Measurements from ENCODE around the gene HMGB1. TPM values are rescaled to one million over a fixed set of nuclear protein-coding genes. Genes with fewer than 3 reads are reported as not detected.

The HMGB1 gene
- total RNA-seq, 1 donor from 2014 or later: 230 TPM

DNA sequence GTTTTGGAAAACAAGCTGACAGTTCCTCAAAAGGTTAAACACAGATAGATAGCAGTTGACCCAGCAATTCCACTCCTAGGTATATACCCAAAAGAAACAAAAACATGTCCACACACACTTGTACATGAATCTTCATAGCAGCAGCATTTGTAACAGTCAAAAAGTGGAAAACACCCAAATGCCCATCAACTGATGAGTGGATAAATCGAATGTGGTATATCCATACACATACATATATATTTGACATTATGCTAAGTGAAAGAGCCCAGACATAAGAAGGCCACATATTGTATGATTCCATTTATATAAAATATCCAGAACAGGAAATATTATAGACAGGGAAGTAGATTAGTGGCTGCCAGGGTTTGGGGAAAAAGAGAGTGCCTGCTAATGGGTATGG is 7.9 kb upstream of the HMGB1 start:
- H3K27ac Mint-ChIP-seq (ENCODE audit: unreplicated experiment): no peak overlapping the region
- H3K4me1 Mint-ChIP-seq (ENCODE audit: unreplicated experiment): peaks cover 7% of the 10 kb centered on the region
- no peaks in the 10 kb centered on the region for H3K9me3 Mint-ChIP-seq (ENCODE audit: unreplicated experiment)
- H3K36me3 Mint-ChIP-seq (ENCODE audit: low read depth, unreplicated experiment): no peaks in the 10 kb centered on the region
- H3K27me3 Mint-ChIP-seq (ENCODE audit: unreplicated experiment): peaks cover 2% of the 10 kb centered on the region
- TF ChIP-seq, protein P1, sequence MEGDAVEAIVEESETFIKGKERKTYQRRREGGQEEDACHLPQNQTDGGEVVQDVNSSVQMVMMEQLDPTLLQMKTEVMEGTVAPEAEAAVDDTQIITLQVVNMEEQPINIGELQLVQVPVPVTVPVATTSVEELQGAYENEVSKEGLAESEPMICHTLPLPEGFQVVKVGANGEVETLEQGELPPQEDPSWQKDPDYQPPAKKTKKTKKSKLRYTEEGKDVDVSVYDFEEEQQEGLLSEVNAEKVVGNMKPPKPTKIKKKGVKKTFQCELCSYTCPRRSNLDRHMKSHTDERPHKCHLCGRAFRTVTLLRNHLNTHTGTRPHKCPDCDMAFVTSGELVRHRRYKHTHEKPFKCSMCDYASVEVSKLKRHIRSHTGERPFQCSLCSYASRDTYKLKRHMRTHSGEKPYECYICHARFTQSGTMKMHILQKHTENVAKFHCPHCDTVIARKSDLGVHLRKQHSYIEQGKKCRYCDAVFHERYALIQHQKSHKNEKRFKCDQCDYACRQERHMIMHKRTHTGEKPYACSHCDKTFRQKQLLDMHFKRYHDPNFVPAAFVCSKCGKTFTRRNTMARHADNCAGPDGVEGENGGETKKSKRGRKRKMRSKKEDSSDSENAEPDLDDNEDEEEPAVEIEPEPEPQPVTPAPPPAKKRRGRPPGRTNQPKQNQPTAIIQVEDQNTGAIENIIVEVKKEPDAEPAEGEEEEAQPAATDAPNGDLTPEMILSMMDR (IDR thresholded peaks at IDR 0.05; ENCODE audit: unreplicated experiment): no peak
- no peak for DNase-seq (ENCODE audit: low spot score)
- no peak overlapping the region for H3K4me3 Mint-ChIP-seq (ENCODE audit: unreplicated experiment)

DNA sequence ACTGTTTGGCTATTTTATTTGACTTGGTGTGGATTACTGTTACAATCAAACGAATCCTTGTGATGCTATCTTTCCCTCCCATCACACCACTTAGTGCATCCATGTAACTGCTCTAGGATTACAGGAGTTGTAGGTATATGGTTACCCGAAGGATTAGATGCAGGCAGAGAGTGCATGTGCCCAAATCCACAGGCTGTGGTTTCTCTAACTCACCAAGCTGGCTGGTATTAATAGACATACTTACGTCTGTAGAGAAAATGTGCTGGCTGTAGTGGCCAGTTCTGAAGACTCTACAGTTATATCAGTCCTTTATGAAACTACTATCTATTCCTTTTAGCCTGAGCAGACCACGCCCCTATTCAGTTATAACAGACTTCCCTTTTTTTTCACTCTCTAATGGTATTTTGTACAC is 1.1 kb upstream of the HMGB1 start:
- peaks cover 17% of the 10 kb centered on the region for H3K27me3 Mint-ChIP-seq (ENCODE audit: unreplicated experiment)
- H3K4me3 Mint-ChIP-seq (ENCODE audit: unreplicated experiment): peak overlapping the region; percentile 98
- H3K9me3 Mint-ChIP-seq (ENCODE audit: unreplicated experiment): no peaks in the 10 kb centered on the region
- peaks cover 5% of the 10 kb centered on the region for H3K36me3 Mint-ChIP-seq (ENCODE audit: low read depth, unreplicated experiment)
- peak overlapping the region; percentile 41 for H3K27ac Mint-ChIP-seq (ENCODE audit: unreplicated experiment)
- peaks cover 22% of the 10 kb centered on the region for H3K4me1 Mint-ChIP-seq (ENCODE audit: unreplicated experiment)
- no peak for DNase-seq (ENCODE audit: low spot score)
- TF ChIP-seq, protein P1 (IDR thresholded peaks at IDR 0.05; ENCODE audit: unreplicated experiment): no peak

DNA sequence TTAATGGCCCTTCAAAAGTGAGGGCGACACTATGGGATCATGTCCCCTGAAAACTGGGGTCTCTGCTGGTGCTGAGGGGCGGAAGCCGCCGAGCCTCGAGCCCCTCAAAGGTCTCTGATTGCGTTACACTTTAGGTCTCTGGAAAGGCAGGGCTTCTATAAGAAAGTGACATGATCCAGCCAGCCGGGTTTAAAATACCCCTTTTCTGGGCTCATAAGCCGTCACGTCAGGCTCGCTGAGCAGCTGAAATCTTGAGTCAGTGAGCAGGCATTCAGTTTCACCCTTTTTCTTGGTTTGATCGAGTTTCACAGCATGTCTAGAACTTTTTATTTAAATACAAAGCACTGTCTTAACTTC is 600 bp upstream of the HMGB1 start:
- DNase-seq (ENCODE audit: low spot score): peak; percentile 9
- TF ChIP-seq, protein P1 (IDR thresholded peaks at IDR 0.05; ENCODE audit: unreplicated experiment): no peak

DNA sequence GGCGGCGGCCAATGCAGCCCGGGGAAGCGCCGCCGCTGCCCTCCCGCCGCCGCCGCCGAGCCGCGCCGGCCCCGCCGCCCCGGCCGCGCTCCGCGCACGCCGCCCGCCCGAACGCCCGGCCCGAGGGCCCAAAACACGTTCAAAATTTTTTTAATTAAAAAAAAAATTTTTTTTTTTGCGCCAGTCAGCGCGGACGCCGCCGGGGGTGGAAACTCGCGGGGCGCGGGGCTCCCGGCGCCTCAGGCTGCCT is 468 bp downstream of the HMGB1 start:
- Mint-ChIP-seq H3K36me3 (ENCODE audit: low read depth, unreplicated experiment) (peaks cover 8% of the 10 kb centered on the region), H3K4me3 (ENCODE audit: unreplicated experiment) (no peak overlapping the region), H3K27me3 (ENCODE audit: unreplicated experiment) (peaks cover 17% of the 10 kb centered on the region), H3K9me3 (ENCODE audit: unreplicated experiment) (no peaks in the 10 kb centered on the region), H3K27ac (ENCODE audit: unreplicated experiment) (no peak overlapping the region), H3K4me1 (ENCODE audit: unreplicated experiment) (peaks cover 25% of the 10 kb centered on the region)
- DNase-seq (ENCODE audit: low spot score): no peak
- TF ChIP-seq, protein P1 (IDR thresholded peaks at IDR 0.05; ENCODE audit: unreplicated experiment): no peak

More for the DNA sequence above, 600 bp upstream of the HMGB1 start:
- H3K4me1 Mint-ChIP-seq (ENCODE audit: unreplicated experiment): peaks cover 24% of the 10 kb centered on the region
- peaks cover 7% of the 10 kb centered on the region for H3K36me3 Mint-ChIP-seq (ENCODE audit: low read depth, unreplicated experiment)
- peak overlapping the region; percentile 98 for H3K4me3 Mint-ChIP-seq (ENCODE audit: unreplicated experiment)
- H3K27me3 Mint-ChIP-seq (ENCODE audit: unreplicated experiment): peaks cover 17% of the 10 kb centered on the region
- H3K27ac Mint-ChIP-seq (ENCODE audit: unreplicated experiment): peak overlapping the region; percentile 99
- no peaks in the 10 kb centered on the region for H3K9me3 Mint-ChIP-seq (ENCODE audit: unreplicated experiment)

DNA sequence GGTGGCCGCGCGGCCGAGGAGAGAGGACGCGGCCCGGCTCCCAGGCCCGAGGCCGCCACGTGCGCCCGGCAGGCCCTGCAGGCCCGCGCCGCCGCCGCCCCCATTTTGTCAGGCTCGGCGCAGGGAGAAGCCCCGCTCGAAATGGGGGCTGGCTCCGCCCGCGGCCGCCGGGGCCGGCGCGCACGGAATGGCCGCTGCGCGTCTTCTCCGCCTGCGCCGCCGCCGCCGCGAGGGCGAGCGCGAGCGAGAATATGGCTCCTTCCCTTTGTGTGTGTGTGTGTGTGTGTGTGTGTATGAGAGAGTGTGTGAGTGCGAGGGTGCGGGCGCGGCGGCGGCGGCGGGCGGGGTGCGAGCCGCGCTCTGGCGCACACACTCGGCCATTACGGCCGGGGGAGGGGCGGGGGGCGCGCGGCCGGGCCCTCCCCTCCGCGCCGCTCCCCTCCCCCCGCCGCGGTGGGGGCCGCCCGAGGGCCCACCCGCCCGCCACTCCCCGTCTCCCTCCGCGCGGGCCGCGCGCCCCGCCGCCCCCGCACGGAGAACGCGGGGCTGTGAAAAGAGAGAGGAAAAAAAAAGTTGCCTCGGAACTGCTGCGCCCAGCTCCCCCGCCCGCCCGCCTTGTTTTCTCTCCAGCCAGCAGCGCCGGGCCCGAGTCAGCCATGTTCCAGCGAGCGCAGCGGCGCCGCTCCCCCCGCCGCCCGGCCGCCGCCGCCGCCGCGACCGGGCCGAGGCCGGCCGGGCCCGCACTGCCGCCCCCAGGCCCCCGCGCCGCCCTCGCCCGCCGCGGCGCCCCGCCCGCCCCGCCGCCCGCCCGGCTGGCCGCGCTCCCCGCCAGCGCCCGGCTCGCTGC is 1.0 kb downstream of the HMGB1 start:
- peaks cover 17% of the 10 kb centered on the region for H3K27me3 Mint-ChIP-seq (ENCODE audit: unreplicated experiment)
- peaks cover 25% of the 10 kb centered on the region for H3K4me1 Mint-ChIP-seq (ENCODE audit: unreplicated experiment)
- H3K36me3 Mint-ChIP-seq (ENCODE audit: low read depth, unreplicated experiment): peaks cover 8% of the 10 kb centered on the region
- H3K9me3 Mint-ChIP-seq (ENCODE audit: unreplicated experiment): no peaks in the 10 kb centered on the region
- peak overlapping the region; percentile 99 for H3K27ac Mint-ChIP-seq (ENCODE audit: unreplicated experiment)
- peak overlapping the region; percentile 97 for H3K4me3 Mint-ChIP-seq (ENCODE audit: unreplicated experiment)
- TF ChIP-seq, protein P1 (IDR thresholded peaks at IDR 0.05; ENCODE audit: unreplicated experiment): no peak
- peak; percentile 72 for DNase-seq (ENCODE audit: low spot score)
